Measurements from ENCODE around the gene HNRNPF.

HNRNPF gene

DNA sequence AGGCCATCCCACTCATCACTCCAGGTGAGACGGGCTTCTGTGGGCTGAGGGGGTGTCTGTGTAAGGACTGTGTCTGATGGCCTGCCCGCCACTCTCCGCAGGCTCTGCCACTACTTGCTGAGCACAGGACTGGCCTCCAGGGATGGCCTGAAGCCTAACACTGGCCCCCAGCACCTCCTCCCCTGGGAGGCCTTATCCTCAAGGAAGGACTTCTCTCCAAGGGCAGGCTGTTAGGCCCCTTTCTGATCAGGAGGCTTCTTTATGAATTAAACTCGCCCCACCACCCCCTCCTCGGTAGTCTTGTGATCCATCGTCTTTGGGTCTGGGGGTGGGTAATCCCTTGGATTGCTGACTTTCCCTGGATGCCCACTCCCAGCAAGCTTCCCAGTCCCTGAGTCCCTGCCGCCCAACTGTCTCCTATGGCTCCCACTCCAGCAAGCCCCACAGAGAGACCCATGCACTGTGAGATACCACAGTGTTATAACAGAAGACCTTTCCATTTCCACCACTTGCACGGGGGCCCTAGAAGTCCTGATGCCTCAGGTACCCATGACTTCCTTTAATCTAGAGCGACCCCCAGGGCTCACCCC lies 32.8 kb downstream of the HNRNPF start:
- DNase-seq, result no peak

DNA sequence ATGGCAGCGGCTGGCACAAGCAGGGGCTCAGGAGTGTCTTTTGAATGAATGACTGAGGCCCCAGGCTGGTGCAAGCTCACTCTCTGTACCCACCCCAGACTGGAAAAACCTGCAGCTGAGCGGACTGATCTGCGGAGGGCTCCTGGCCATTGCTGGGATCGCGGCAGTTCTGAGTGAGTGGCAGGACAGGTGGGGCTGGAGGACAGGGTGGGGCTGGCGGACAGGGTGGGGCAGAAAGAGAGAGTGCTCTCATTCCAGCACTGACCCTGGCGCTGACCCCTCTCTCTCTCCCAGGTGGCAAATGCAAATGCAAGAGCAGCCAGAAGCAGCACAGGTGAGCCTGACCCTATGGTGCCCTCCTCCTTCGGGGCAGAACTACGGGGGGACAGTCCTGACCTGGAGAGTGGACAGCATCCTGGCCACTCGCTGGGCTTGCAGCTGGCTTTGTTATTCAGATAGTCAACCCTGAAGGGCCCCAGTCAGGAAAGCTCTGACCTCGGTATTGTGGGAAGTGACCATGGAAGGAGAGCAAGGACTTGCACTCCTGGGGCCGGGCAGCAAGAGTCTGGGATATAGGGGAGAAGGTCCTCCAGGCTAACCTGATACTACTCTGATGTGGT lies 33.5 kb downstream of the HNRNPF start:
- DNase-seq, result no peak

DNA sequence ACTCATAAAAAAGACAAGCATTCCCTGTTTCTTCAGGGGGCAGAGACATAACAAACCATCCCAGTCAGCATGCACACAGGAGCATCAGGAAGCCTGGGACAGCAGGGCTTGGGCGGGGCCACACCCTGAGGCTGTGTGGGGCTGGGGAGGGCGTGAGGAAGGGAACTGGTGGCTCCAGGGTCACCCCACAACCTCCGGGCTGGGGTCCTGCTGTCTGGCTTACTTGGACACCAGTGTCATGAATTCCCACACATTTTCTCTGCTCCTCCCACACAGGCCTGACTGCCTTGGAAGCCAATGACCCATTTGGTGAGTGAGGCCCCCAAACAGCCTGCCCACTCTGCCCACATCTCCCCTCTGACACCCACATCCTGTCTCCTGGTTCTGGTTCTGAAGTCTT lies 34.8 kb downstream of the HNRNPF start:
- DNase-seq, result no peak

DNA sequence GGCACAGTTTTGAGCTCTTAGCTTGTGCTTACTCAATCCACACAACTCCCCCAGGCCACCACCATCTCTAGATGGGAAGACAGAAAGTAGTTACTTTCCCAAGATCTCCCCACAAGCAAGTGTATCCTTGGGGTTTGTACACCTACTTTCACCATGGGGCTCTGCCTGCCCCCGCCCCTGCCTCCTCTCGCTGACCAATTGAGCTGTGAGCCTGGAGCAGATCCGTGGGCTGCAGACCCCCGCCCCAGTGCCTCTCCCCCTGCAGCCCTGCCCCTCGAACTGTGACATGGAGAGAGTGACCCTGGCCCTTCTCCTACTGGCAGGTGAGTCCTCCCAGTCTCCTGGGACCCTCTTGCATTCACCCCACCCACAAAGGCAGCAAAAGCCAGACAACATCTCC lies 35.5 kb downstream of the HNRNPF start:
- no peak for DNase-seq

DNA sequence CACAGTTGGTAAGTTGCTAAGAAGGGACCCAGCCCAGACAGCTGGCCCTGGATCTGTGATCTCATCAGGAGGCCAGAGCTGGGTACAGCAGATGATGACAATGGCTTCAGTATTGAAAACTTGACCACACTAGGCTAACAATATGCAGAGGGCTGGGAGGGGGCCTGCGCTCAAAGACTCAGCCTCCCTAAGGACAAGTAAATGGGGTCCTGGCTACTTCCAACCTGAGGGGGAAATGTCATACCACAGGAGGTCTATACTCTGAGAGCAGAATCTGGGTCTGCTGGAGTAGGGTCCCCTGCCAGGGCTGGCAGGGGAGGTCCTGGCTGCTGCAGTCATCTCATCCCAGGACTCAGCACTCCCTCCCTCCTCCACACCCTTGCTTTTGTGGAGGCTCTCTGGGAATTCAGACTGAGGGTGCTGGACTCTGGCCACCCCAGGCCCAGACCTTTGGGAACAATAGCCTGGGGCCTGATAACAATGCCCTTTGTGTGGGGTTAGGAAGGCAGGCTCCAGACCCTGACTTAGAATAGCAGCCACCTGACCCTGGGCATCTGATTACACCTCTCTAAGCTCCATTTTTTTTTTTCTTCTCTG lies 36.1 kb downstream of the HNRNPF start:
- DNase-seq, result no peak

DNA sequence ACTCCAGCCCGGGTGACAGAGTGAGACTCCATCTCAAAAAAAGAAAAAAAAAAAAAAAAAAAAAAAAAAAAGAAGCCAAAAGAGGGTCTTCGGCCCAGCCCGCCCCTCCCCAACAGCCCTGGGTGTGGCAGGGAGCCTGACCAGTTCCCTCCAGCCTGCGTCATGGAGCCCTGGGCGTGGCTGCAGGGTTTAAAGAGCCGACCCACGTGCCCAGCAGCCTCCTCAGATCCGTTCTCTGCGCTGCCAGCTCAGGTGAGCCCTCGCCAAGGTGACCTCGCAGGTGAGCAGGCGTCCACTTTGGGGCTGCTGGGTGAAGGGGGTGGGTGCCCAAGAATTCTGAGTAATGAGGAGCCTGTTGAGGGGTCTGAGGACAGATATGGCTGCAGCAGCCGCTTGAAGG lies 37.6 kb downstream of the HNRNPF start, which contains the start of gene FXYD4:
Gene FXYD4 (plus strand): TSS at position 219 of the 400 bp plus-strand sequence. CDS start 2,111 bp downstream, outside the sequence.
- DNase-seq, result no peak

DNA sequence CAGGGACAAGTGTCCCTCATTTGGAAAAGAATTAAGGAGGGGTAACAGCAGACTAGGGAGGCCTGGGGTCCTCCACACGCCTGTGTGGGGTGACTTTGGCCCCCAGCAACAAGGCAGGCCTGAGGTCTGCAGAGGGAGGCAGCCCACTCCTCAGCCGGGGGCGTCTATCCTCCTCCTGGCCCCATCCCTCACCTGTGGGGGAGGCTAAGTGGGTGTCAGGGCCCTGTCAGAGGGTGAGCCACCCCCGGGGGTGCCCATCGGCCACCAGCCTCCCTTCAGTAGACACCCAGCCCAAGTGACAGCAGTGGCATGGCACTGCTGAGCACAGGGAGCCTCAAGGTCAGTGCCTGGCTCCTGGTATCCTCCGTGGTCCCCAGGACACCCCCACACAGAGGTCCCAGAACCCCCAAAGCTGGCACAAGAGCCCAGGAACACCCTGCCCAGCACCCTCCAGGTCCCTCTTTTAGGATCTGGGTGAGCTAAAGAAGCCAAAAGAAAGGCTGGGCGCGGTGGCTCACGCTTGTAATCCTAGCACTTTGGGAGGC lies 38.2 kb downstream of the HNRNPF start:
- no peak for DNase-seq

DNA sequence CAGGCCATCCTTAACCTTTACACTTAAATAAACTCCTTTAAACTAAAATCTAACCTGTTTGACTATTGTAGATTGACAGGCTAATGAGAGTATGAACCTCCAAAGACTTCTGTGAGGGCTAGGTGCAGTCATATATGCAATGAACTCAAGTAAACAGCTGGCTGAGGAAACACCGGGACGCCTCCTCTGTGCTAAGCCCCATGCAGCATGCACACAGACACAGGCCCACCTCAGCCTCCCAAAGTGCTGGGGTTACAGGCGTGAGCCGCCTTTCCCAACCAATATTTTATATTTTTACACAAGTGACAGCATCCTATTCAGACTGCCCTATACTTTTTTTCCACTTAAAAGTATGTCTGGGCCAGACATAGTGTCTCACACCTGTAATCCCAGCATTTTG lies 39.1 kb downstream of the HNRNPF start:
- DNase-seq, result no peak

DNA sequence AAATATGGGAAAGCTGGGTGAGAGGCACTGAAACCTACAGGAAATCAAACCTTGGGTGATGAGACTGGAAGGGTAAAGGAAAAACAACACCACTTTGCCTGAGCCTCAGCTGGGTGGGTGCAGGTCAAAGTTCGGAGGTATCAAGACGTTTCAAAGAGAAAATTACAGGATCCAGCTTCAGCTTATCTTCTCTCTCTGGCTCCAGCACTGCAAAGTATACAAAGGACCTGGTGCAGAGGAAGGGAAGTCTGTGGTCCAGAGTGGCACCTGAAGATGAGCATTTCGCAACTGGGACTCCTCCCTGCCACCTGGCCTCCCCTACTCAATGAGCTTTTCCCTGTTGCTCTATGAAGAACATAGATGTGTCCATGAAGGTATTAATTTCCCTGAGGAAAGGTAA lies 44.0 kb downstream of the HNRNPF start:
- DNase-seq, result no peak

DNA sequence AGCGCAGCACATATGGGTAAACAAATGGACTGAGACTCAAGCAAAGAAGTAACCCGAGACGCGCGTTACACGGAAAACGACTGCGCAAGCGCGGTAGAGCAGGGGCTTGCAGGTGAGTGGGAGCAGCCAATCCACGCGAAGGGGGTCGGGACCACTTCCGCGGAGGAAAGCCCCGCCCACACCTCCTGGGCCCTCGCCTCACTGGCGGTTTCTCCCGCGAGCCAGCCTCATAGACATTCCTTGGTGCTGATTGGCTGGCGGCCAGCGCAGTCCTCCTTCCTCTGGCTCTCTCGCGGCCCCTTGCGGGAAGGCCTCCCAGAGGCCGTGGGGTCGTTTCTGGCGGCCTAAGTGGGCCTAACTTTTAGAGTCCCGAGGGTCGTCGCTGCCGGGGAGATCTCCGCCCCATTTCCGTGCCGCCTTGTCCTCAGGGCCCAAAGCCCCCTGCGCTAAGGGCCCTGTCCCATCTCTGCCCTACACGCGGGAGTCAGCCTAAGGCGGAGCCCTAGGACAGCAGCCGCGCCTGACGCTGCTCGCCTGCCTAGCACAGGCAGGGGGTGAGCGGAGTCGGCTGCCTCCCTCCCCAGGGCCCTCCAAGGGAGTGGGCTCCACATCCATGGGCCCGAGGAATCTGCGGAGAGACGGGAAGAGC lies 46.7 kb downstream of the HNRNPF start:
- peak; percentile 98 for DNase-seq

DNA sequence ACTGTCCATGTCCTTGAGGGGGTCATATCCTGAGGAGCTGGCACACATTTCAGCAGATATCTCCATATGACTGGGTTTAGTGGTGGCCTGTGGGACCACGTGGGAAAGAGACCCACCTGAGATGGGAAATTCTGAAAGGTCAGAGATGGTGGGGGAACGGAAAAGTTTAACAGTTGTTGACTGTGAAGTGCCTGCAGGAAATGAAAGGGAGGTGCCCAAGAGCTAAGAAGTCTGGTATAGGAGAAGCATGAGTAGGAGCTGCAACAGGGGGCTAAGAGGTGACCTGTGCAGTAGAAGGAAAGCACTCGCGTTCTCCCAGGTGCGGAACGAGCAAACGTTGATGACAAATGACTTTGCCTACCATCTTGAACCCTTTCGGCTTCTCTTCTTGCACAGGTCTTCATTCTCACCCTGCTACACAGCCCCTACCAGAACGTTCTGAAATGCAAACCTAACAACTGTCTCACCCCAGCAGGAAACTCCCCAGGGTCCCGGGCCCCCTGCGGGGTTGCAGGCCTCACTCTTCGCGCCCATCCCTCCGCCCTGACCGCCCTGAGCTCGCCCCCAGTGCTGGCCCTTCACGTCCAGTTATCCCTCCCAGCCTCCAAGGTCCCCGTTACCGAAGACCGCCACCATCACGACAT lies 47.3 kb downstream of the HNRNPF start:
- DNase-seq, result no peak

DNA sequence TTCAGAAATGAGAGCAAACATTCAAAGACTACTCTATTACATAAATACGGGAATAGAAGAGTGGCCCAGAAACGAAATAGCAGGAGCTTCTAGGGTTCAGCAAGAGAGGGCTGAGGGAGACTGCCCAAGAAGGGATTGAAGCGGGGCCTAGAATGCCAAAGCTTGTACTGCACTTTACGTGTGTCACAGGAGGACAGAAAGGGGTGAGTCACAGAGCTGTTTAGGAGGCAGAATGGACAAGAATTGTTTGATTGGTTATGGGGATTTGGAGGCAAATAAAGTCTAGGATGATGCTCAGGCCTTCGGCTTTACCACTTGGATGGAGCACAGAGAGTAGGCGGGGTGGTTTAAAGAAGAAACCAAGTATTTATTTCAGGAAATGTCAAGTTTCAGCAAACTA lies 48.9 kb downstream of the HNRNPF start:
- DNase-seq, result no peak

DNA sequence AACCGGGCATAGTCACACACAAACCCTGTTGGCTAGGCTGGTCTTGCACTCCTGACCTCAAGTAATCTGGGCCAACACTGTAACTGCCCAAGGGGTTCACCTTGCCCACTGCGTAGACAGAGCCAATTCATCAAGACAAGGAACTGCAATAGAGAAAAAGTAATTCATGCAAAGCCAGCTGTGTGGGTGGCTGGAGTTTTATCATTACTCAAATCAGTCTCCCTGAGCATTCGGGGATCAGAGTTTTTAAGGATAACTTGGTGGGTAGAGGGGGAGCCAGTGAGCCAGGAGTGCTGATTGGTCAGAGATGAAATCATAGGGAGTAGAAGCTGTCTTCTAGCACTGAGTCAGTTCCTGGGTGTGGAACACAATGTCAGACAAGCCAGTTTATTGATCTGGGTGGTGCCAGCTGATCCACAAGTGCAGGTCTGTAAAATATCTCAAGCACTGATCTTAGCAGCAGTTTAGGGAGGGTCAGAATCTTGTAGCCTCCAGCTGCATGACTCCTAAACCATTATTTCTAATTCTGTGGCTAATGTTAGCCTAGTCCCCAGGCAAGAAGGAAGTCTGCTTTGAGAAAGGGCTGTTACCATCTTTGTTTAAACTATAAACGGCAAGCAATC lies 53.1 kb downstream of the HNRNPF start:
- DNase-seq, result peak; percentile 42

DNA sequence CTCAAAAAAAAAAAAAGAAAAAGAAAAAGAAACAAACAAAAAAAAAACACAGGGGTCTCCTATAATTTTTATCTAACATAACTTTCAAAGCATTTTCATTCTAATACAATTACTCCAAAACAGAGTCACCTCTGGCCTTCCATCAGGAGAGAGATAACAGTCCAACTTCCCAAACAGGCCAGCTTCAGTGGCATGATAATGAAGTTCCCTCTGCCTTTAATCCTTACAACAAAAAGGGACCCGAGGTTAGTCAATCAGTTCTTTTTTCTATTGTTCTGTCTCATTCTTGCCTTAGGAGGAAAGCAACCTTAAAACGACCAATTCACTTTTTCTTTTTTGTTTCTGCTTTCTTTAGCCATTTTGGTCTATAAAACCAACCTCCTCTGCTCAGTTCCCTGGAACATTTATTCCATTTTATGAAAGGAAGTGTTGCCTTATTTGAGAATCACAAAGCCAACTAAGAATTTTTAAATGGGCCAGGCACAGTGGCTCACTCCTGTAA lies 54.1 kb downstream of the HNRNPF start:
- no peak for DNase-seq

DNA sequence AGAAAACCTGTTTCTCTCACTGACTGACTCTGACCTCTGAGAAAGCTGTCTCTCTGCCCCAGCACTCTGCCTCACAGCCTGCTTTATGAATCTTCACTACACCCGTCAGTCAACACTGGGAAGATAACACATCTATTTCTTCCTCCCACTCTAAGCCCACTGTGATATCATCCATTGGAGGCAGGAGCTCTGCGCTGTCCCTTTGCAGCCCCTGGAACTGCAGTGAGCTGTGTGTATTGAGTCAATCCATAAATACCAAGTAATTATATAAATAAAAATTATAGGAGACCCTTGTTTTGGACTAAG lies 54.7 kb downstream of the HNRNPF start:
- DNase-seq, result no peak

DNA sequence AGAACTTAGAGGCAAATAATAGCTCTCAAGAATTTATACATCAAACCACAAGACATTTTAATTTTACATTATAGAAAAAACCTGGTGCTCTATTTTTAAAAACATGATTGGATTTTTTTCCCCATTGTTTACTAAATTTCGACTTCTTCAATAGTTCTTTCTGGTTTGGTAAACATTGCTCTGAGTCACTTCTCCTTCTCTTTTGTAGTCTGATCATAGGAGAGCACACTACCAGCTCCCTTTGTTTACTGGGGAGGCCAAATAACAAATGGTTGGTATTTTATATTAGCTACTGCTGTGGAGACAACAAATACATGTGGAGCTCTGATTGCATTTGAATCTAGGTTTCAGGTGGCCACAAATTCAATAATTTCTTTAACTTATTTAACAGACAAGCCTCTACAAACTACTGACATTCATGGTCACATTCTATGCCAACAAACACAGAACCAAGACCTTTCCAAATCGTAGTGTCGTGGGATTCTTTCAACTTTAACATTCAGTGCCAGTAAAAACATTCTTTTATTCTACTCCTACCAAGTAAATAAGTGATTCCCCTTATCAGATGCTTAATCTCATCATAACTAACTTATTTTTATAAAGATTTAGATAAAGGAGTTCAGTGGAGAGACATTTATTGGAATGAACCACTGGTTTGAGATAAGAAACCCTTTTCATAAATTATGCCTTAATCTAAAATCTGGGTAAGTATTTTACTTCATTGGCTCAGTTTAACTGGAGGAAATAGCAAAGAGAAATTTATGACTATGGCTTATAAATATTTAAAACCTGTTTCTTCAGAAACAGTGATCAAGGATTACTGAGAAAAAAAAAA lies 55.3 kb downstream of the HNRNPF start:
- DNase-seq, result peak; percentile 32

DNA sequence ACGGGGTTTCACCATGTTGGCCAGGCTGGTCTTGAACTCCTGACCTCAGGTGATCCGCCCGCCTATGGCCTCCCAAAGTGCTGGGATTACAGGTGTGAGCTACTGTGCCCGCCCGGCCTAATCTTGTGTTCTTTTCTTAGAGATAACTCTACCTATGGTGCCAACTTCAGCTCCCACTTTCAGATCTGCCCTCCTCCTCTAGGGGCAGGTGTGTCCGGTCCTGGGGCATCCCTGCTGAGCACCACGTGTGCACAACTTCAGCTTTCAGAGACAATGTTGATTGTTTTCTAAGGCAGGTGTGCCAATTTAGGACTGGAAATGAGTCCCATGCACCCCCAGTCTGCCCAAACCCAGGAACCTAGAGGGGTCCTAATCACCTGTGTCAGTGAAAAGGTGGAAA lies 56.0 kb downstream of the HNRNPF start:
- DNase-seq, result peak; percentile 85

DNA sequence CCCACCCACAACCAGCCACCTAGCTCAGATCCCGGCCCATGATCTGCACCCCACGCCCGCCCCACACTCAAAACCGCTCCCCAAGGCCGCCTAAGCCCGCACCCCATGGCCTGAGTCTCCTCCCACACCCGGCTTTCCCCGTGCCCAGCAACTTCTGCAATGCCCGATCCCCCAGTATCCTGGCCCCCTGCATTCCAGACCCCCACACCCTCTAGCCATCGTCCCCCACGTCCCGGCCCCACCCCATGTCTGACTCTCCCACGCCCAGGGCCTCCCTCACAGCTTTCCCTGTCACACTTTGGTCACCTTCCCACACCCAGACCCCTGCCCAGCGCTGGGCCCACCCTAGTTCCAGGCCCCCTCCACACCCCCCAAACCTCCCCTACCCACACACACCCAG lies 57.7 kb downstream of the HNRNPF start:
- DNase-seq, result no peak

DNA sequence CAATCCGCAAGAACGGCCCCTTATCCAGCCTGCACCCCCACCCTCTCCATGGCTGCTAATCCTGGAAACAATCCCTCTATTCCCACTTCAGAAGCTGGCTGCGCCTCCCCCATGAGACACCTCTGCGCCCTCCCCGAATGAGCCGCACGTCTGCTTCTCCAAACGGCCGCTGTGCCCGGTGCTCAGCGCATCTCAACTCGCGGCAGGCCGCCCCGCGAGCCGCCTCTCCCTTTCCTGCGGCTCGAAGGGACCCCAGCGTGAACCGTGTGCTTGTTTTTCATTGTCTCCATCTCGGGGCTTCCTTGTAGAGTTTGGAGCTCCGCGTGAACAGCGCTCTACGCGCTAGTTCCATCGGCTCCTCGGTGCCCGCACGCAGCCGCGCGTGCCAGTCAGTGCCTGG lies 58.3 kb downstream of the HNRNPF start:
- DNase-seq, result no peak

DNA sequence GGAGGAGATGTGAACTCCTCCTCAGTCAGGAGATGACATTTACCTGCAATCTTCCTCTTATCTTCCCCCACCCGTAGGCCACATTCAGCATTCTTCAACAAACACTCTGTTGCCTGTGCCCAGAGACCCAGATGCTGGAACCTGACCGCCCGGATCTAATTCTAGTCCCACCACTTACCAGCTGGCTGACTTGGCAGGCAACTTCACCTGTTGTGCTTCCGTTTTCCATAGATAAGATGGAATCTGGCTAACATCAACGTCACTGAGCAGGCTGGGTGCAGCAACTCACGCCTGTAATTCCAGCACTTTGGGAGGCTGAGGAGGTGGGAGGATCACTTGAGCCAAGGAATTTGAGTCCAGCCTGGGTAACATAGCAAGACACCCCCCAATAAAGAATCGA lies 58.8 kb downstream of the HNRNPF start:
- DNase-seq, result no peak

DNA sequence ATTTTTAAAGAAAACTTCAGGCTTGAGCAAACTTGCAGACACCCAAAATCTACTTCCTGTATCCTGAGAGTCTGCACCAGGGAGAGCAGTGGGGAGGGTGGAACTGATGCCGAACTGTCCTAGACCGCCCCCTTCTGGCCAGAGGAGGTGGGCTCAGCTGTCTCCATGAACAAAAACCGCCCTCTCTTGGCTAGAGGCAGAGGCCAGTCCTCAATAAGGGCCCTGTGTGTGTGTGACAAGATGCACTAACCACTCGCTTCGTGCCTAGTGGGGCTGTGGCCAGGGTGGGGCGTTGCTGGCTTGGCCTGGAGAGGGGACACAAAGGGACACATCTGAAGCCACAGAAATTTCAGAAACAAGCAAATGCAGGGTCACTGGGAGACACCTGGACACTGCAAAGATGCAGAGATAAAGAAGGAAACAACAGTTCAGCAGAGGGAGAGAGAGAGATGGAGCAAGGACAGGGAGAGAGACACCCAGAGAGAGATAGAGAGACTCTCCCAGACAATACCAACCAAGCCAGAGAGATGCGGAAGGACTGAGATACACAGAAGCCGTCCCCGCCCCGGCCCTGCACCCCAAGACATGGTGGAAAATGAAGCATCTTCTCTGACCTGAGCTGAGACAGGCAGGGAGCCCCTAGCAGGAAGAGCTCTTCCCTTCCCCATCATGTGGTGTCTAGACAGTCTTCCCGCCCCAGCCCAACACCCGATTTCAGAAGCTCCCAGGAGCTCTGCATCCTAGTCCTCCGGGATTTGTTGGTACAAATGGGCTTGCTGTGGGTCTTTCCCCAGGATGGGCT lies 60.3 kb downstream of the HNRNPF start:
- DNase-seq, result peak; percentile 81

Measured in NCI-H146 (cell line).